Stomach smooth muscle (tissue), 2 donors: ENCODE results near the gene KLK6.
"Not testable (repeated sequence)": the region's sequence is repeated elsewhere in the genome, so short reads cannot be mapped to it uniquely, and the experiment has no call there.

Source experiments
- H3K27ac ChIP-seq: one replicate; pipeline ENCODE4 v1.7.0; 2013; ENCODE audit warnings: mild to moderate bottlenecking, low read length, inconsistent platforms
- H3K27me3 ChIP-seq, 2 donors: one replicate each; pipeline ENCODE4 v1.7.0; 2013; ENCODE audit warnings: low read length in 2 of 2; ENCODE audit not compliant: insufficient read depth in 2 of 2, control insufficient read depth in 1 of 2
- H3K36me3 ChIP-seq, 2 donors: one replicate each; pipeline ENCODE4 v1.7.0; 2013; ENCODE audit warnings: low read length in 2 of 2; ENCODE audit not compliant: control insufficient read depth in 2 of 2, insufficient read depth in 2 of 2
- H3K4me1 ChIP-seq: one replicate; pipeline ENCODE4 v1.7.0; 2013; ENCODE audit warnings: low read length; ENCODE audit not compliant: control insufficient read depth, insufficient read depth
- H3K4me3 ChIP-seq, 2 donors: one replicate each; pipeline ENCODE4 v1.7.0; 2013; ENCODE audit warnings: low read length in 2 of 2
- H3K9ac ChIP-seq, 2 donors: one replicate each; pipeline ENCODE4 v1.7.0; 2013; ENCODE audit warnings: low read length in 2 of 2, mild to moderate bottlenecking in 1 of 2
- H3K9me3 ChIP-seq, 2 donors: one replicate each; pipeline ENCODE4 v1.7.0; 2013; ENCODE audit warnings: low read length in 2 of 2; ENCODE audit not compliant: control insufficient read depth in 2 of 2
- donor health status: healthy.
- donor health status: Pancreatic carcinoma.

KLK6 gene

GRCh38 chr19:50974702-50975556, 5.5 kb upstream of the KLK6 start:
- Histone ChIP-seq H3K4me3 (no peak overlapping the region), H3K9me3 (no peaks in the 10 kb centered on the region), H3K4me1 (no peaks in the 10 kb centered on the region), H3K36me3 (no peaks in the 10 kb centered on the region), H3K27ac (no peak overlapping the region), H3K27me3 (peaks cover 10 to 22% of the 10 kb centered on the region in 2 donors), H3K9ac (no peak overlapping the region)

GRCh38 chr19:50972795-50973376, 3.5 kb upstream of the KLK6 start:
- Histone ChIP-seq H3K27ac (no peak overlapping the region), H3K36me3 (no peaks in the 10 kb centered on the region), H3K9ac (no peak overlapping the region), H3K27me3 (peaks cover 6 to 17% of the 10 kb centered on the region in 2 donors), H3K4me1 (no peaks in the 10 kb centered on the region), H3K9me3 (no peaks in the 10 kb centered on the region), H3K4me3 (no peak overlapping the region)

- not testable (repeated sequence) for H3K4me3 ChIP-seq, H3K4me1 ChIP-seq, H3K27ac ChIP-seq, H3K9ac ChIP-seq, H3K36me3 ChIP-seq, H3K9me3 ChIP-seq
- H3K27me3 ChIP-seq = peaks cover 6 to 13% of the 10 kb centered on the region in 2 donors
Observed at GRCh38 chr19:50969810-50970209, 419 bp upstream of the KLK6 start.

- Histone ChIP-seq H3K36me3 (no peaks in the 10 kb centered on the region), H3K4me3 (no peak overlapping the region), H3K27ac (no peak overlapping the region), H3K27me3 (peaks cover 6 to 14% of the 10 kb centered on the region in 2 donors), H3K9ac (no peak overlapping the region), H3K4me1 (no peaks in the 10 kb centered on the region), H3K9me3 (no peaks in the 10 kb centered on the region)
Observed at GRCh38 chr19:50968716-50969412, 527 bp downstream of the KLK6 start.

- H3K9me3 ChIP-seq = no peaks in the 10 kb centered on the region
- no peaks in the 10 kb centered on the region for H3K36me3 ChIP-seq
- H3K9ac ChIP-seq = no peak overlapping the region
- no peaks in the 10 kb centered on the region for H3K4me1 ChIP-seq
- H3K27ac ChIP-seq = no peak overlapping the region
- H3K27me3 ChIP-seq = peaks cover 6 to 16% of the 10 kb centered on the region in 2 donors
- no peak overlapping the region for H3K4me3 ChIP-seq
Observed at GRCh38 chr19:50967929-50968715, 1.3 kb downstream of the KLK6 start.

- no peaks in the 10 kb centered on the region for H3K4me1 ChIP-seq
- no peaks in the 10 kb centered on the region for H3K36me3 ChIP-seq
- no peak overlapping the region for H3K4me3 ChIP-seq
- H3K9ac ChIP-seq = no peak overlapping the region
- peaks cover 3 to 8% of the 10 kb centered on the region in 2 donors for H3K9me3 ChIP-seq
- H3K27ac ChIP-seq = no peak overlapping the region
- H3K27me3 ChIP-seq = peaks cover 4 to 13% of the 10 kb centered on the region in 2 donors
Observed at GRCh38 chr19:50964266-50964665, 5.1 kb downstream of the KLK6 start.

- H3K9me3 ChIP-seq = peaks cover 3 to 8% of the 10 kb centered on the region in 2 donors
- no peaks in the 10 kb centered on the region for H3K36me3 ChIP-seq
- H3K27ac ChIP-seq = no peak overlapping the region
- H3K9ac ChIP-seq = no peak overlapping the region
- no peak overlapping the region for H3K4me3 ChIP-seq
- peaks cover 8 to 11% of the 10 kb centered on the region in 2 donors for H3K27me3 ChIP-seq
- H3K4me1 ChIP-seq = no peaks in the 10 kb centered on the region
Observed at GRCh38 chr19:50963381-50963780, 6.0 kb downstream of the KLK6 start.

GRCh38 chr19:50962245-50962644, 7.1 kb downstream of the KLK6 start:
- no peak overlapping the region for H3K27ac ChIP-seq
- H3K27me3 ChIP-seq = peaks cover 8 to 13% of the 10 kb centered on the region in 2 donors
- H3K9ac ChIP-seq = no peak overlapping the region
- no peak overlapping the region for H3K4me3 ChIP-seq
- no peaks in the 10 kb centered on the region for H3K4me1 ChIP-seq
- H3K36me3 ChIP-seq = no peaks in the 10 kb centered on the region
- H3K9me3 ChIP-seq = peaks cover 3 to 8% of the 10 kb centered on the region in 2 donors

GRCh38 chr19:50959731-50960500, 9.5 kb downstream of the KLK6 start:
- Histone ChIP-seq H3K27me3 (peaks cover 4 to 9% of the 10 kb centered on the region in 2 donors), H3K4me1 (no peaks in the 10 kb centered on the region)

GRCh38 chr19:50957587-50957986, 11.8 kb downstream of the KLK6 start:
- H3K36me3 ChIP-seq = no peaks in the 10 kb centered on the region
- no peak overlapping the region for H3K27ac ChIP-seq
- peaks cover 4 to 9% of the 10 kb centered on the region in 2 donors for H3K27me3 ChIP-seq
- H3K4me1 ChIP-seq = no peaks in the 10 kb centered on the region
- H3K4me3 ChIP-seq = no peak overlapping the region
- H3K9me3 ChIP-seq = peaks cover 3 to 8% of the 10 kb centered on the region in 2 donors
- no peak overlapping the region for H3K9ac ChIP-seq

More at GRCh38 chr19:50959731-50960500, 9.5 kb downstream of the KLK6 start:
- peaks cover 3 to 8% of the 10 kb centered on the region in 2 donors for H3K9me3 ChIP-seq
- H3K27ac ChIP-seq = no peak overlapping the region
- H3K9ac ChIP-seq = no peak overlapping the region
- H3K36me3 ChIP-seq = no peaks in the 10 kb centered on the region
- no peak overlapping the region for H3K4me3 ChIP-seq
